ENCODE data around the gene INKA1.

- TF ChIP-seq CTCF (IDR thresholded peaks at IDR 0.05; ENCODE audit: poor library complexity) (no peak), EZH2 (IDR thresholded peaks at IDR 0.05; ENCODE audit: borderline replicate concordance) (no peak), EZH2phosphoT487 (IDR thresholded peaks at IDR 0.05; ENCODE audit: low read depth, severe bottlenecking, unreplicated experiment) (no peak)
These were observed 12.2 kb upstream of the INKA1 start for GRCh38 chr3:49790626-49791411.

Measured in hepatocyte (in vitro differentiated cells).